Suprapubic skin (tissue), 4 donors: ENCODE measurements around the gene KRR1. TPM values are rescaled to one million over a fixed set of nuclear protein-coding genes. Genes with fewer than 3 reads are reported as not detected.
"Not testable (repeated sequence)": the region's sequence is repeated elsewhere in the genome, so short reads cannot be mapped to it uniquely, and the experiment has no call there.

Experiments
- DNase-seq, 2 donors: peaks; one replicate each; pipeline ENCODE4 v3.0.0-alpha.2; 2019; ENCODE audit warnings: low spot score in 2 of 2
- H3K27ac ChIP-seq: fragments of 200-600 bp; sonication (generic); one replicate; pipeline ENCODE4 v1.5.1; 2019
- H3K27me3 ChIP-seq: fragments of 200-600 bp; sonication (generic); one replicate; pipeline ENCODE4 v1.5.1; 2019
- H3K36me3 ChIP-seq: fragments of 200-600 bp; sonication (generic); one replicate; pipeline ENCODE4 v1.5.1; 2019
- H3K4me1 ChIP-seq: fragments of 200-600 bp; sonication (generic); one replicate; pipeline ENCODE4 v1.5.1; 2019
- H3K4me3 ChIP-seq: fragments of 200-600 bp; sonication (generic); one replicate; pipeline ENCODE4 v1.5.1; 2019; ENCODE audit warnings: mild to moderate bottlenecking
- H3K9me3 ChIP-seq: fragments of 200-600 bp; sonication (generic); one replicate; pipeline ENCODE4 v1.5.1; 2019
- CTCF ChIP-seq, 2 donors: fragments of 200-600 bp in 1 of 2; fragments of 450-650 bp in 1 of 2; sonication (generic) in 1 of 2; IDR thresholded peaks; one replicate each; pipeline ENCODE4 v1.5.1; 2016 to 2019; ENCODE audit warnings: antibody characterized with exemption in 2 of 2, mild to moderate bottlenecking in 1 of 2, moderate library complexity in 1 of 2
- EP300 ChIP-seq: sonication (generic); formaldehyde crosslinking; IDR thresholded peaks from one replicate; pipeline ENCODE4 v1.6.1; 2017; ENCODE audit warnings: antibody characterized with exemption
- POLR2A ChIP-seq, 2 donors: fragments of 450-650 bp; IDR thresholded peaks; one replicate each; pipeline ENCODE4 v1.6.1; 2017; ENCODE audit warnings: antibody characterized with exemption in 2 of 2, mild to moderate bottlenecking in 2 of 2, moderate library complexity in 2 of 2
- POLR2AphosphoS5 ChIP-seq, 3 donors: sonication (generic); formaldehyde crosslinking; IDR thresholded peaks; one replicate each; pipeline ENCODE4 v1.6.1; 2017; ENCODE audit warnings: antibody characterized with exemption in 3 of 3
- WGBS: methylation state at CpG from one replicate; pipeline ENCODE4 v1.1.5; 2018; 5-methylcytosine and 5-hydroxymethylcytosine counted together
- total RNA-seq, 4 donors: library from RNA; depleted of rRNA; stranded (reverse); fragments of >200 nt; gene quantifications; one replicate each; pipeline ENCODE4 v1.1.0, GENCODE V29; 2016

The KRR1 gene
- total RNA-seq, 4 donors from 2014 or later: 34.6 to 56.5 (median 39.1) TPM

GRCh38 chr12:75447691-75448393 is 63.6 kb downstream of the KRR1 start:
- TF ChIP-seq POLR2AphosphoS5 (IDR thresholded peaks at IDR 0.05) (no peak), CTCF (IDR thresholded peaks at IDR 0.05) (no peak), POLR2A (IDR thresholded peaks at IDR 0.05) (no peak), EP300 (no peak)
- 81% methylated on average over 4 of the region's 4 CpGs for WGBS
- H3K27ac ChIP-seq: no peak overlapping the region
- H3K36me3 ChIP-seq: no peaks in the 10 kb centered on the region
- no peaks in the 10 kb centered on the region for H3K9me3 ChIP-seq
- H3K4me3 ChIP-seq: no peak overlapping the region
- no peaks in the 10 kb centered on the region for H3K4me1 ChIP-seq
- DNase-seq: no peak
- H3K27me3 ChIP-seq: no peaks in the 10 kb centered on the region

GRCh38 chr12:75446857-75447256 is 64.6 kb downstream of the KRR1 start:
- Histone ChIP-seq H3K4me3 (no peak overlapping the region), H3K27ac (no peak overlapping the region), H3K27me3 (no peaks in the 10 kb centered on the region), H3K4me1 (no peaks in the 10 kb centered on the region), H3K9me3 (no peaks in the 10 kb centered on the region), H3K36me3 (no peaks in the 10 kb centered on the region)
- no peak for DNase-seq
- no peak for TF ChIP-seq EP300
- TF ChIP-seq CTCF (IDR thresholded peaks at IDR 0.05): no peak
- TF ChIP-seq POLR2AphosphoS5 (IDR thresholded peaks at IDR 0.05): no peak
- no peak for TF ChIP-seq POLR2A (IDR thresholded peaks at IDR 0.05)

- DNase-seq, H3K27ac ChIP-seq, H3K4me1 ChIP-seq, H3K36me3 ChIP-seq, H3K9me3 ChIP-seq, H3K4me3 ChIP-seq, H3K27me3 ChIP-seq: not testable (repeated sequence)
- 70% methylated on average over 7 of the region's 7 CpGs for WGBS
Observed at GRCh38 chr12:75445137-75445507, 66.3 kb downstream of the KRR1 start.

- H3K27ac ChIP-seq: no peak overlapping the region
- WGBS: 83% methylated on average over 6 of the region's 6 CpGs
- no peaks in the 10 kb centered on the region for H3K27me3 ChIP-seq
- TF ChIP-seq CTCF (IDR thresholded peaks at IDR 0.05): no peak
- TF ChIP-seq EP300: no peak
- no peak for DNase-seq
- no peak overlapping the region for H3K4me3 ChIP-seq
- H3K9me3 ChIP-seq: no peaks in the 10 kb centered on the region
- no peaks in the 10 kb centered on the region for H3K4me1 ChIP-seq
- no peaks in the 10 kb centered on the region for H3K36me3 ChIP-seq
Observed at GRCh38 chr12:75444429-75445136, 66.8 kb downstream of the KRR1 start.

GRCh38 chr12:75443709-75444108 is 67.7 kb downstream of the KRR1 start:
- WGBS: 72% methylated on average over 3 of the region's 3 CpGs
- DNase-seq: no peak
- TF ChIP-seq POLR2AphosphoS5 (IDR thresholded peaks at IDR 0.05) (no peak), EP300 (no peak), POLR2A (IDR thresholded peaks at IDR 0.05) (no peak), CTCF (IDR thresholded peaks at IDR 0.05) (no peak)
- H3K4me3 ChIP-seq: no peak overlapping the region
- H3K27me3 ChIP-seq: no peaks in the 10 kb centered on the region
- H3K9me3 ChIP-seq: no peaks in the 10 kb centered on the region
- no peaks in the 10 kb centered on the region for H3K4me1 ChIP-seq
- no peak overlapping the region for H3K27ac ChIP-seq
- H3K36me3 ChIP-seq: no peaks in the 10 kb centered on the region

GRCh38 chr12:75442454-75442853 is 69.0 kb downstream of the KRR1 start:
- not testable (repeated sequence) for DNase-seq, H3K4me3 ChIP-seq, H3K27me3 ChIP-seq, H3K36me3 ChIP-seq, H3K4me1 ChIP-seq, H3K27ac ChIP-seq, H3K9me3 ChIP-seq
- WGBS: 88% methylated on average over 3 of the region's 3 CpGs

- 76% methylated on average over 4 of the region's 4 CpGs for WGBS
- not testable (repeated sequence) for H3K4me3 ChIP-seq, H3K4me1 ChIP-seq
Observed at GRCh38 chr12:75441687-75442449, 69.5 kb downstream of the KRR1 start.

More at GRCh38 chr12:75441687-75442449, 69.5 kb downstream of the KRR1 start:
- not testable (repeated sequence) for H3K9me3 ChIP-seq, H3K27me3 ChIP-seq, H3K36me3 ChIP-seq, H3K27ac ChIP-seq, DNase-seq
